Measurements from ENCODE around the gene MPI.
A peak's percentile ranks its signal among the peaks of the same experiment; 100 is the strongest.
"Not testable (repeated sequence)": the region's sequence is repeated elsewhere in the genome, so short reads cannot be mapped to it uniquely, and the experiment has no call there.

MPI gene

DNA sequence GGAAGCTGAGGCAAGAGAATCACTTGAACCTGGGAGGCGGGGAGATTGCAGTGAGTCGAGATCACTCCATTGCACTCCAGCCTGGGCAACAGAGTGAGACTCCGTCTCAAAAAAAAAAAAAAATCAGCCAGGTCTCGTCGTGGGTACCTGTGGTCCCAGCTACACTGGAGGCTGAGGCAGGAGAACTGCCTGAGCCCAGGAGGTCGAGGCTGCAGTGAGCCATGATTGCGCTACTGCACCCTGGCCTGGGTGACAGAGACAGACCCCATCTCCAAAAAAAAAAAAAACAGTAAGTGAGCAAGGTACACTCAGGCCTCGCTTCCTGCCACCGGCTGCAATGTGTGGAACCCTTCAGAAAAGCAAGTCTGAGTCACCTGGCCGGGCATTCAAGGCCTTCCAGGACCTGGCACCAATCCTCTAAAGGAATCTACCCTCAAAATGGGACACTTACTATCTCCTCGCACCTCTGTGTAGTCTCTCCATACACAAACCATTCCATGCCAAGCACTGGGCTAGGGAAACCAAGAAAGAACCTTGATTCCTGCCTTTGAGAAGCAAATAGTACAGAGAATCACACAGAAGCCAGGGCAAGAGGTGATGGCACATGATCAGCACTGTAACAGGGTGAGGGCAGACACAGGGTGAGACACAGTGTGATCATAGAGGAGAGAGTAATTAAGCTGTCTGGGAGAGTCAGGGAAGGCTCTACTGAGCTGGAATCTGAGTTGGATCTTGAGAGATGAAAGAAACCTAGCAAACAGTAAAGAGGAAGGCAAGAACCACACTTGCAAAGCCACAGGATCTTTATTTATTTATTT is 26.4 kb upstream of the MPI start:
- no peak for DNase-seq (ENCODE audit: low read depth)

DNA sequence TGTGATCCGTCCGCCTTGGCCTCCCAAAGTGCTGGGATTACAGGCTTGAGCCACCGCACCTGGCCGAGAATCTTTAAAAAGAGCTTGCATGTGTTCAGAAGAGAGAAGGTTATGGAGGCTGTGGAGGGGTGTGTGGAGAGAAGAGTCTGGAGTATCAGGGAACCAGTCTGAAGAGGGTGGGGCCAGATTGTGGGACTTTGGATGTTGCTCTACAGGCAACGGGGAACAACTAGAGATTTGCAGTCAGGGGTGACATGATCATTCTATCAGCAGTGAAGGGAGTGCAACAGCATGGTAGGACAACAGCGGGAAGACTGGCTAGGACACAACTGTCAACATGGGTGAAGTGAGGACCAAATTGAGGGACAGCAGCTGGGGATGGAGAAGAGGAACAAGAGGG is 25.5 kb upstream of the MPI start:
- DNase-seq (ENCODE audit: low read depth) = no peak

- no peak for DNase-seq (ENCODE audit: low read depth)
Observed at GRCh38 chr15:74865316-74865715, 24.5 kb upstream of the MPI start.

- DNase-seq (ENCODE audit: low read depth) = no peak
Observed at GRCh38 chr15:74866090-74866489, 23.8 kb upstream of the MPI start.

GRCh38 chr15:74867466-74868038 is 22.3 kb upstream of the MPI start:
- DNase-seq (ENCODE audit: low read depth) = no peak

DNA sequence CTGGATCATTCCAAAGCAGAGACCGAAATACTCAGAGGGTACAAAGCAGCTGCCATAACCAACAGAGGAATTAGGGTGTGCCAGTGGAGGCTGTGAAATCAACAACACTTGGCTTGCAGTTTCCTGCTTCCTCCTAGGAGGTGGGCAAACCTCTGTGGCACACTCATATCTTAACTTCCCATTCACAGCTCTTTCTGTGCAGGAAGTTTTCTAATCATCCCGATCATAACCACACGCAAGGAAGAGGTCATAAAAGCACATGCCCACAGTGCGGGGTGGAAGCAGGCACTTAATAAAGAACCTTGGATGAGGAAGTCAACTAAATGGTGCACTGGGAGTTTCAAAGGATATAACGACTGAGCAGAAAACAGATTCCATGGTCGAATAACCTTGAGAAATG is 21.8 kb upstream of the MPI start:
- no peak for DNase-seq (ENCODE audit: low read depth)

DNA sequence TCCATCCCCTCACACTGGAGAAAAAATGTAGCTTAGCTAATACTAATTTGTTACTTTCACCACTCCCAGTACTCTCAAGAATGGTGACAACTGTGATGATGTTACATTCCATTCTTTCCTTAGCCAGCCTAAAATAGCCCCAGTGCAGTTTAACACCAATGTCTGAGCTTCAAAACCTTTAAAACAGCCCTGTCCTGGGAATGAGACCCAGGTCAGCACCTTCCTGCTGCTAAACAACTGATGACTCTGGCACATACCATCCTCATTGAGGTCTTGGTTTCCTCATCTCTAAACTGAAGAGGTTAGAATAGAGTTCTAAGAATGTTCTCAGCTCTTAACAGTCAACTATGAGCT is 20.5 kb upstream of the MPI start:
- no peak for DNase-seq (ENCODE audit: low read depth)

DNA sequence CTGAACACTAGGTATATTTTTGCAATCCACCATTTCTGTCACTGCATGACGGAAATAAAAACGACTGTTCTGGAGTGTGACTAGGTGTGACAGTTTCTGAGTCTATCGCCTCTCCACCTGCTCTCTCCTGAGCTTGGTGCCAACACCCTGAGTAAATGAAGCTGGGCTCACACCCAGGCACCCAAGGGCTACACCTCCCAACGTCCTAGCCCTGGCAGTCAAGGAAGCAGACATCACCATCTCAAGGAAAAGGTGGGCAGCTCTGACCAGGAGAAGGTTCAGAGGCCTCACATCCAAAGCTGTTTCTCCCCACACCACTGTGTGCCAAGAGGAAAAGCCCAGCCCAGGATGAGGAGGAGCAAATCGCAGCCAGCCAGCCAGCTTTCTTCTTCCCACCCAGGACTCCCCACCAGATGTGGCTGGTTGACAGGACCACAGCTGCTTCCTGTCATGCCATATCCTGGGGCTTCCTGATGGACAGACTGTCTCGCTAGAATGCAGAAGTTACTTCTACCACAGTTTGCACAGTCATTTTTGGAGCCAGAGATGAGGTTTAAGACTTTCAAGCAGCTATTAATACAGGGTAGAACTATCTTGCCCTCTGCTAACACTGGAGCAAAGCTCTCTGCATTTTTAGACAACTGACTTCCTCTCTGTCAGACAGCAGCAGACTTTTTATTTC is 20.0 kb upstream of the MPI start:
- DNase-seq (ENCODE audit: low read depth) = no peak

DNA sequence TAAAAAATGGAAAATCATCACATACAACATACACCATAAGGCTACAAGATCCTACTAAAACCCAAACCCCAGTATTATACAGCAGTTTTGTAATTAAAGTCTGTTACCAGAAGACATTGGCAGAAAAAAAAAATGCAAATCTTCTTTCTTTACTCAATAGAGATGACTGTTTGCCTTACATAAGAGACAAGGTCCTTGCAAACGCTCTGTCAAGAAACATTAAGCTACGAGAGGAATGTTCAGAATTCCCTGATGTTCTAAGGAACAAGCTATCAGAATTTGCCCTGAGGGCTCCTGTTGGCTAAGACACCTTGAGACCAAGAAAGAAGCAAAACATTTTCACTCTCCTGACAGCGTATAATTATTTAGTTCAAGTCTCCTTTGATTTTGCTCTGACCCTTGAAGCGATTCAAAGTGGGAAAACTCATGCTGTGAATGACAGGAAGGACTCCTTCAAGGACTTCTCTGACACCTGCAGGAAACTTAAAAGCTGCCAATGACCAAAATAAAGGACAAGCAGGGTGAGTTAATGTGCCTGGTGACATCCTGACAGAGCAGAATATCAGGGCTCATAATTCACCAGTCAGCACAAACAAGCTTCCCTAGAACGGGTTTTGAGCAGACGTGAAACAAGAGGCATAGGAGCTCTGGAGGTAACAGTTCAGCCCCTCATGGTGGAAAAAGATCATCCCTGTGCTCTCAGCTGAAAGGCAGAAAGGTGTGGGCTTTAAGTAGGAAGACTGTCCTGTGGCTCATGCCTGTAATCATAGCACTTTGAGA is 19.2 kb upstream of the MPI start:
- no peak for DNase-seq (ENCODE audit: low read depth)

- DNase-seq (ENCODE audit: low read depth) = no peak
Observed at GRCh38 chr15:74872702-74873035, 17.2 kb upstream of the MPI start.

- peak; percentile 83 for DNase-seq (ENCODE audit: low read depth)
Observed at GRCh38 chr15:74873036-74873755, 16.6 kb upstream of the MPI start, which contains the start of gene SCAMP2. Gene SCAMP2 (minus strand): TSS chr15:74873365. CDS start chr15:74873255, 110 bp downstream.

- DNase-seq (ENCODE audit: low read depth) = no peak
Observed at GRCh38 chr15:74873756-74874424, 16.0 kb upstream of the MPI start.

- no peak for DNase-seq (ENCODE audit: low read depth)
Observed at GRCh38 chr15:74878273-74878672, 11.6 kb upstream of the MPI start.

- no peak for DNase-seq (ENCODE audit: low read depth)
Observed at GRCh38 chr15:74882528-74882927, 7.3 kb upstream of the MPI start.

- DNase-seq (ENCODE audit: low read depth) = no peak
Observed at GRCh38 chr15:74884428-74885223, 5.2 kb upstream of the MPI start.

DNA sequence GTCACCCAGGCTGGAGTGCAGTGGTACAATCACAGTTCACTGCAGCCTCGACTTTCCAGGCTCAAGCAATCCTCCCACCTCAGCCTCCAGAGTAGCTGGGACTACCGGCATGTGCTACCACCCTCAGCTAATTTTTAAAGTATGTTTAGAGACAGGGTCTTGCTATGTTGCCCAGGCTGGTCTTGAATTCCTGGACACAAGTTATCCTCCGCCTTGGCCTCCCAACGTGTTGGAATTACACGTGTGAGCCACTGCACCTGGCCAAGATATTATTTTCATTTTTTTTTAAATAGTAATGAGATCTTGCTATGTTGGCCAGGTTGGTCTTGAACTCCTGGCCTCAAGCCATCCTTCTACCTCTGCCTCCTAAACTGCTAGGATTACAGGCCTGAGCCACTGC is 4.4 kb upstream of the MPI start:
- no peak for DNase-seq (ENCODE audit: low read depth)

- DNase-seq (ENCODE audit: low read depth) = not testable (repeated sequence)
Observed at GRCh38 chr15:74887537-74888193, 2.2 kb upstream of the MPI start.

DNA sequence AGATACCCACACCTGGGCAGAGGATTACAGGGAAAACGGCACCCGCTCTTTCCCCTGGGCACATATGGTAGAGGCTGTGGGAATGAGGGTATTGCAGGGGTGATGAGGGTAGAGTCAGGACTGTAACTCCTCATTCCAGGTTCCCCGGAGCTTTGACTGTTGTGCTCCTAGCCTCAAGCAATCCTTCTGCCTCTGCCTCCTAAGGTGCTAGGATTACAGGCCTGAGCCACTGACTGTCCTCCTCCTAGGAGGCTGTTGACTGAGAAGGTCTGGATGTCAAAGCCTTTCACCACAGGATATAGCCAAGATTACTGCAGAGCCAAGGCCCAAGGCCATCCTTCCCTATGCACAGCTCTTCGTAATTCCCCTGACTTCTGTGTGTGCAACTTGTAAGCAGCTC is 1.1 kb upstream of the MPI start:
- no peak for DNase-seq (ENCODE audit: low read depth)

- no peak for DNase-seq (ENCODE audit: low read depth)
Observed at GRCh38 chr15:74889390-74889882, 406 bp upstream of the MPI start.

DNA sequence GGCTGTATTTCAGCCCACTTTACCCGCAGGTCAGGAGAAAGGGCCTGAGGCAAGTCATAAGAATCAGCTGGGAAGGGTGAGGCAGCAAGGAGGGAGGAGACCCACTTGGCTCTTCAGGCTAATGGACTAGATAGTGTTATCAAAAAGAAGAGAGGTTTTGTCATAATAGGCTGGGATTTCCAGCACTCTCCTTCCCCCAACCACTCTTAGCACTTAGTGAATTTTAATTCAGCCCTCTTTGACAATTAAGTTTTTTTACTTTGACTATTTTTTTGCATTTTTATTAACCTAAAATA is 771 bp downstream of the MPI start:
- DNase-seq (ENCODE audit: low read depth) = no peak
